Measurements from ENCODE around the gene PURB.
"Not testable (repeated sequence)": the region's sequence is repeated elsewhere in the genome, so short reads cannot be mapped to it uniquely, and the experiment has no call there.

DNA sequence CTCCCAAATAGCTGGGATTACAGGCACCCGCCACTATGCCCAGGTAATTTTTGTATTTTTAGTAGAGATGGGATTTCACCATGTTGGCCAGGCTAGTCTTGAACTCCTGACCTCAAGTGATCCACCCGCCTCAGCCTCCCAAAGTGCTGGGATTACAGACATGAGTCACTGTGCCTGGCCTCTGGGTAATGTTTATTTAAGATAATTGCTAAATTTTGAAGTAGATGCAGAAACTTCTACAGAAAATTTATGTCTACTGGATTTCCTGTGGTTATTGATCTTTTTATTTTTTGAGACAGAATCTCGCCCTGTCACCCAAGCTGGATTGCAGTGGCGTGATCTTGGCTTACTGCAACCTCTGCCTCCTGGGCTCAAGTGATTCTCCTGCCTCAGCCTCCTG lies 23.4 kb downstream of the PURB start:
- TF ChIP-seq ZNF331 (CRISPR knock-in tag; IDR thresholded peaks at IDR 0.05; ENCODE audit: low read depth); EZH2phosphoT487 (IDR thresholded peaks at IDR 0.05; ENCODE audit: unreplicated experiment); EZH2 (IDR thresholded peaks at IDR 0.05; ENCODE audit: low read depth, unreplicated experiment); POLR2AphosphoS5 (IDR thresholded peaks at IDR 0.05; ENCODE audit: low read depth); CREB1 (CRISPR knock-in tag; IDR thresholded peaks at IDR 0.05; ENCODE audit: low read depth); JUNB (IDR thresholded peaks at IDR 0.05; ENCODE audit: unreplicated experiment); NANOG (IDR thresholded peaks at IDR 0.05; ENCODE audit: borderline replicate concordance); ZNF114 (CRISPR knock-in tag; IDR thresholded peaks at IDR 0.05); STAT1 (IDR thresholded peaks at IDR 0.05; ENCODE audit: unreplicated experiment): not testable (repeated sequence)
- TF ChIP-seq, protein P1, sequence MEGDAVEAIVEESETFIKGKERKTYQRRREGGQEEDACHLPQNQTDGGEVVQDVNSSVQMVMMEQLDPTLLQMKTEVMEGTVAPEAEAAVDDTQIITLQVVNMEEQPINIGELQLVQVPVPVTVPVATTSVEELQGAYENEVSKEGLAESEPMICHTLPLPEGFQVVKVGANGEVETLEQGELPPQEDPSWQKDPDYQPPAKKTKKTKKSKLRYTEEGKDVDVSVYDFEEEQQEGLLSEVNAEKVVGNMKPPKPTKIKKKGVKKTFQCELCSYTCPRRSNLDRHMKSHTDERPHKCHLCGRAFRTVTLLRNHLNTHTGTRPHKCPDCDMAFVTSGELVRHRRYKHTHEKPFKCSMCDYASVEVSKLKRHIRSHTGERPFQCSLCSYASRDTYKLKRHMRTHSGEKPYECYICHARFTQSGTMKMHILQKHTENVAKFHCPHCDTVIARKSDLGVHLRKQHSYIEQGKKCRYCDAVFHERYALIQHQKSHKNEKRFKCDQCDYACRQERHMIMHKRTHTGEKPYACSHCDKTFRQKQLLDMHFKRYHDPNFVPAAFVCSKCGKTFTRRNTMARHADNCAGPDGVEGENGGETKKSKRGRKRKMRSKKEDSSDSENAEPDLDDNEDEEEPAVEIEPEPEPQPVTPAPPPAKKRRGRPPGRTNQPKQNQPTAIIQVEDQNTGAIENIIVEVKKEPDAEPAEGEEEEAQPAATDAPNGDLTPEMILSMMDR (conservative IDR thresholded peaks at IDR 0.05; ENCODE audit: low read depth in 2 of 2) = not testable (repeated sequence)
- TF ChIP-seq, protein P2, sequence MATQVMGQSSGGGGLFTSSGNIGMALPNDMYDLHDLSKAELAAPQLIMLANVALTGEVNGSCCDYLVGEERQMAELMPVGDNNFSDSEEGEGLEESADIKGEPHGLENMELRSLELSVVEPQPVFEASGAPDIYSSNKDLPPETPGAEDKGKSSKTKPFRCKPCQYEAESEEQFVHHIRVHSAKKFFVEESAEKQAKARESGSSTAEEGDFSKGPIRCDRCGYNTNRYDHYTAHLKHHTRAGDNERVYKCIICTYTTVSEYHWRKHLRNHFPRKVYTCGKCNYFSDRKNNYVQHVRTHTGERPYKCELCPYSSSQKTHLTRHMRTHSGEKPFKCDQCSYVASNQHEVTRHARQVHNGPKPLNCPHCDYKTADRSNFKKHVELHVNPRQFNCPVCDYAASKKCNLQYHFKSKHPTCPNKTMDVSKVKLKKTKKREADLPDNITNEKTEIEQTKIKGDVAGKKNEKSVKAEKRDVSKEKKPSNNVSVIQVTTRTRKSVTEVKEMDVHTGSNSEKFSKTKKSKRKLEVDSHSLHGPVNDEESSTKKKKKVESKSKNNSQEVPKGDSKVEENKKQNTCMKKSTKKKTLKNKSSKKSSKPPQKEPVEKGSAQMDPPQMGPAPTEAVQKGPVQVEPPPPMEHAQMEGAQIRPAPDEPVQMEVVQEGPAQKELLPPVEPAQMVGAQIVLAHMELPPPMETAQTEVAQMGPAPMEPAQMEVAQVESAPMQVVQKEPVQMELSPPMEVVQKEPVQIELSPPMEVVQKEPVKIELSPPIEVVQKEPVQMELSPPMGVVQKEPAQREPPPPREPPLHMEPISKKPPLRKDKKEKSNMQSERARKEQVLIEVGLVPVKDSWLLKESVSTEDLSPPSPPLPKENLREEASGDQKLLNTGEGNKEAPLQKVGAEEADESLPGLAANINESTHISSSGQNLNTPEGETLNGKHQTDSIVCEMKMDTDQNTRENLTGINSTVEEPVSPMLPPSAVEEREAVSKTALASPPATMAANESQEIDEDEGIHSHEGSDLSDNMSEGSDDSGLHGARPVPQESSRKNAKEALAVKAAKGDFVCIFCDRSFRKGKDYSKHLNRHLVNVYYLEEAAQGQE (IDR thresholded peaks at IDR 0.05; ENCODE audit: unreplicated experiment) = not testable (repeated sequence)
- TF ChIP-seq, protein P3, sequence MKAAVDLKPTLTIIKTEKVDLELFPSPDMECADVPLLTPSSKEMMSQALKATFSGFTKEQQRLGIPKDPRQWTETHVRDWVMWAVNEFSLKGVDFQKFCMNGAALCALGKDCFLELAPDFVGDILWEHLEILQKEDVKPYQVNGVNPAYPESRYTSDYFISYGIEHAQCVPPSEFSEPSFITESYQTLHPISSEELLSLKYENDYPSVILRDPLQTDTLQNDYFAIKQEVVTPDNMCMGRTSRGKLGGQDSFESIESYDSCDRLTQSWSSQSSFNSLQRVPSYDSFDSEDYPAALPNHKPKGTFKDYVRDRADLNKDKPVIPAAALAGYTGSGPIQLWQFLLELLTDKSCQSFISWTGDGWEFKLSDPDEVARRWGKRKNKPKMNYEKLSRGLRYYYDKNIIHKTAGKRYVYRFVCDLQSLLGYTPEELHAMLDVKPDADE (IDR thresholded peaks at IDR 0.05) = not testable (repeated sequence)
- TF ChIP-seq, protein P4, sequence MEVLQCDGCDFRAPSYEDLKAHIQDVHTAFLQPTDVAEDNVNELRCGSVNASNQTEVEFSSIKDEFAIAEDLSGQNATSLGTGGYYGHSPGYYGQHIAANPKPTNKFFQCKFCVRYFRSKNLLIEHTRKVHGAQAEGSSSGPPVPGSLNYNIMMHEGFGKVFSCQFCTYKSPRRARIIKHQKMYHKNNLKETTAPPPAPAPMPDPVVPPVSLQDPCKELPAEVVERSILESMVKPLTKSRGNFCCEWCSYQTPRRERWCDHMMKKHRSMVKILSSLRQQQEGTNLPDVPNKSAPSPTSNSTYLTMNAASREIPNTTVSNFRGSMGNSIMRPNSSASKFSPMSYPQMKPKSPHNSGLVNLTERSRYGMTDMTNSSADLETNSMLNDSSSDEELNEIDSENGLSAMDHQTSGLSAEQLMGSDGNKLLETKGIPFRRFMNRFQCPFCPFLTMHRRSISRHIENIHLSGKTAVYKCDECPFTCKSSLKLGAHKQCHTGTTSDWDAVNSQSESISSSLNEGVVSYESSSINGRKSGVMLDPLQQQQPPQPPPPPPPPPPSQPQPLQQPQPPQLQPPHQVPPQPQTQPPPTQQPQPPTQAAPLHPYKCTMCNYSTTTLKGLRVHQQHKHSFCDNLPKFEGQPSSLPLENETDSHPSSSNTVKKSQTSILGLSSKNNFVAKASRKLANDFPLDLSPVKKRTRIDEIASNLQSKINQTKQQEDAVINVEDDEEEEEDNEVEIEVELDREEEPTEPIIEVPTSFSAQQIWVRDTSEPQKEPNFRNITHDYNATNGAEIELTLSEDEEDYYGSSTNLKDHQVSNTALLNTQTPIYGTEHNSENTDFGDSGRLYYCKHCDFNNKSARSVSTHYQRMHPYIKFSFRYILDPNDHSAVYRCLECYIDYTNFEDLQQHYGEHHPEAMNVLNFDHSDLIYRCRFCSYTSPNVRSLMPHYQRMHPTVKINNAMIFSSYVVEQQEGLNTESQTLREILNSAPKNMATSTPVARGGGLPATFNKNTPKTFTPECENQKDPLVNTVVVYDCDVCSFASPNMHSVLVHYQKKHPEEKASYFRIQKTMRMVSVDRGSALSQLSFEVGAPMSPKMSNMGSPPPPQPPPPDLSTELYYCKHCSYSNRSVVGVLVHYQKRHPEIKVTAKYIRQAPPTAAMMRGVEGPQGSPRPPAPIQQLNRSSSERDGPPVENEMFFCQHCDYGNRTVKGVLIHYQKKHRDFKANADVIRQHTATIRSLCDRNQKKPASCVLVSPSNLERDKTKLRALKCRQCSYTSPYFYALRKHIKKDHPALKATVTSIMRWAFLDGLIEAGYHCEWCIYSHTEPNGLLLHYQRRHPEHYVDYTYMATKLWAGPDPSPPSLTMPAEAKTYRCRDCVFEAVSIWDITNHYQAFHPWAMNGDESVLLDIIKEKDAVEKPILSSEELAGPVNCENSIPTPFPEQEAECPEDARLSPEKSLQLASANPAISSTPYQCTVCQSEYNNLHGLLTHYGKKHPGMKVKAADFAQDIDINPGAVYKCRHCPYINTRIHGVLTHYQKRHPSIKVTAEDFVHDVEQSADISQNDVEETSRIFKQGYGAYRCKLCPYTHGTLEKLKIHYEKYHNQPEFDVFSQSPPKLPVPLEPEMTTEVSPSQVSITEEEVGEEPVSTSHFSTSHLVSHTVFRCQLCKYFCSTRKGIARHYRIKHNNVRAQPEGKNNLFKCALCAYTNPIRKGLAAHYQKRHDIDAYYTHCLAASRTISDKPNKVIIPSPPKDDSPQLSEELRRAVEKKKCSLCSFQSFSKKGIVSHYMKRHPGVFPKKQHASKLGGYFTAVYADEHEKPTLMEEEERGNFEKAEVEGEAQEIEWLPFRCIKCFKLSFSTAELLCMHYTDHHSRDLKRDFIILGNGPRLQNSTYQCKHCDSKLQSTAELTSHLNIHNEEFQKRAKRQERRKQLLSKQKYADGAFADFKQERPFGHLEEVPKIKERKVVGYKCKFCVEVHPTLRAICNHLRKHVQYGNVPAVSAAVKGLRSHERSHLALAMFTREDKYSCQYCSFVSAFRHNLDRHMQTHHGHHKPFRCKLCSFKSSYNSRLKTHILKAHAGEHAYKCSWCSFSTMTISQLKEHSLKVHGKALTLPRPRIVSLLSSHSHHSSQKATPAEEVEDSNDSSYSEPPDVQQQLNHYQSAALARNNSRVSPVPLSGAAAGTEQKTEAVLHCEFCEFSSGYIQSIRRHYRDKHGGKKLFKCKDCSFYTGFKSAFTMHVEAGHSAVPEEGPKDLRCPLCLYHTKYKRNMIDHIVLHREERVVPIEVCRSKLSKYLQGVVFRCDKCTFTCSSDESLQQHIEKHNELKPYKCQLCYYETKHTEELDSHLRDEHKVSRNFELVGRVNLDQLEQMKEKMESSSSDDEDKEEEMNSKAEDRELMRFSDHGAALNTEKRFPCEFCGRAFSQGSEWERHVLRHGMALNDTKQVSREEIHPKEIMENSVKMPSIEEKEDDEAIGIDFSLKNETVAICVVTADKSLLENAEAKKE (CRISPR knock-in tag; IDR thresholded peaks at IDR 0.05) = not testable (repeated sequence)

All from GM23338 (cell line).